GM21390 (cell line): ENCODE data around the gene WDR5B.
"Not testable (repeated sequence)": the region's sequence is repeated elsewhere in the genome, so short reads cannot be mapped to it uniquely, and the experiment has no call there.

ENCODE experiments used
- ATAC-seq: cut with Tn5 transposase; IDR thresholded peaks from one replicate; pipeline ENCODE4 v1.9.1; 2021; ENCODE audit not compliant: unreplicated experiment

WDR5B gene

GRCh38 chr3:122415762-122416654 is at the start of gene WDR5B:
TSS of gene WDR5B (minus strand) at chr3:122416062. CDS start at chr3:122415528, 534 bp downstream.
- peak; percentile 88 for ATAC-seq

GRCh38 chr3:122464659-122465058 is 48.8 kb upstream of the WDR5B start:
- ATAC-seq: no peak

- ATAC-seq: no peak
Measured at GRCh38 chr3:122462406-122462805, 46.5 kb upstream of the WDR5B start.

- ATAC-seq: no peak
Measured at GRCh38 chr3:122461806-122462205, 45.9 kb upstream of the WDR5B start.

GRCh38 chr3:122458992-122459391 is 43.1 kb upstream of the WDR5B start:
- no peak for ATAC-seq

GRCh38 chr3:122457706-122458105 is 41.8 kb upstream of the WDR5B start:
- no peak for ATAC-seq

GRCh38 chr3:122456074-122456473 is 40.2 kb upstream of the WDR5B start:
- no peak for ATAC-seq

GRCh38 chr3:122451371-122451770 is 35.5 kb upstream of the WDR5B start:
- no peak for ATAC-seq

GRCh38 chr3:122448218-122448617 is 32.4 kb upstream of the WDR5B start:
- ATAC-seq: not testable (repeated sequence)

- ATAC-seq: not testable (repeated sequence)
Measured at GRCh38 chr3:122444491-122444887, 28.6 kb upstream of the WDR5B start.

- ATAC-seq: not testable (repeated sequence)
Measured at GRCh38 chr3:122443762-122444490, 28.1 kb upstream of the WDR5B start.

- no peak for ATAC-seq
Measured at GRCh38 chr3:122443090-122443489, 27.2 kb upstream of the WDR5B start.

- ATAC-seq: no peak
Measured at GRCh38 chr3:122435950-122436349, 20.1 kb upstream of the WDR5B start.

- ATAC-seq: no peak
Measured at GRCh38 chr3:122430371-122430770, 14.5 kb upstream of the WDR5B start.

GRCh38 chr3:122427857-122428471 is 12.1 kb upstream of the WDR5B start:
- no peak for ATAC-seq

- no peak for ATAC-seq
Measured at GRCh38 chr3:122421836-122422235, 6.0 kb upstream of the WDR5B start.

GRCh38 chr3:122421101-122421500 is 5.2 kb upstream of the WDR5B start:
- ATAC-seq: no peak

GRCh38 chr3:122416966-122417365 is 1.1 kb upstream of the WDR5B start:
- ATAC-seq: no peak

GRCh38 chr3:122415104-122415744 is 638 bp downstream of the WDR5B start:
- peak; percentile 56 for ATAC-seq

- ATAC-seq: no peak
Measured at GRCh38 chr3:122414391-122414790, 1.5 kb downstream of the WDR5B start.

GRCh38 chr3:122410639-122411038 is 5.2 kb downstream of the WDR5B start:
- no peak for ATAC-seq
